ENCODE data around the gene PAM. TPM values are rescaled to one million over a fixed set of nuclear protein-coding genes. Genes with fewer than 3 reads are reported as not detected.

PAM gene
- total RNA-seq, 1 experiment from 2014 or later = 131 TPM

GRCh38 chr5:103010168-103010567 lies 255.1 kb downstream of the PAM start:
- ATAC-seq = no peak

GRCh38 chr5:103013933-103014552 lies 258.9 kb downstream of the PAM start:
- intact Hi-C loops (cut with micrococcal nuclease; ENCODE audit: unreplicated experiment) (no loop called here), in situ Hi-C loops (cut with HindIII; ENCODE audit: low pct_unique_long_range_greater_than_20kb, low sequenced_read_pairs) (no loop called here)
- H3K9me3 ChIP-seq (ENCODE audit: control insufficient read depth, insufficient read depth, low read depth, low read length) = no peaks in the 10 kb centered on the region
- no peaks in the 10 kb centered on the region for H3K36me3 ChIP-seq (ENCODE audit: control insufficient read depth, insufficient read depth, low read length)
- ATAC-seq (no peak), DNase-seq (ENCODE audit: low read depth, low spot score) (no peak)
- POLR2A ChIA-PET = no interaction called here
- no peak overlapping the region for H3K27ac ChIP-seq (ENCODE audit: low read length)
- no peak for TF ChIP-seq TCF7L2 (IDR thresholded peaks at IDR 0.05; ENCODE audit: low read depth, low read length)
- no TSS peak for BruUV-seq (replicated peaks)
- H3K27me3 ChIP-seq (ENCODE audit: control insufficient read depth, insufficient read depth, low read length) = no peaks in the 10 kb centered on the region
- no peak overlapping the region for H3K4me3 ChIP-seq (ENCODE audit: low read depth in 2 of 2, low read length in 2 of 2)
- CTCF ChIA-PET = no interaction called here
- H3K4me1 ChIP-seq (ENCODE audit: control insufficient read depth, insufficient read depth, low read length) = no peaks in the 10 kb centered on the region

More at GRCh38 chr5:103010168-103010567, 255.1 kb downstream of the PAM start:
- no TSS peak for BruUV-seq (replicated peaks)
- DNase-seq (ENCODE audit: low read depth, low spot score) = no peak
- Histone ChIP-seq H3K27ac (ENCODE audit: low read length) (no peak overlapping the region), H3K27me3 (ENCODE audit: control insufficient read depth, insufficient read depth, low read length) (no peaks in the 10 kb centered on the region), H3K4me3 (ENCODE audit: low read depth in 2 of 2, low read length in 2 of 2) (no peak overlapping the region), H3K9me3 (ENCODE audit: control insufficient read depth, insufficient read depth, low read depth, low read length) (no peaks in the 10 kb centered on the region), H3K4me1 (ENCODE audit: control insufficient read depth, insufficient read depth, low read length) (no peaks in the 10 kb centered on the region), H3K36me3 (ENCODE audit: control insufficient read depth, insufficient read depth, low read length) (no peaks in the 10 kb centered on the region)
- POLR2A ChIA-PET = no interaction called here
- TF ChIP-seq SIN3A (IDR thresholded peaks at IDR 0.05; ENCODE audit: borderline replicate concordance, insufficient read depth, low read depth, low read length) (no peak), CTCF (IDR thresholded peaks at IDR 0.05) (no peak), POLR2AphosphoS5 (IDR thresholded peaks at IDR 0.05; ENCODE audit: low read depth, low read length) (no peak), TCF7L2 (IDR thresholded peaks at IDR 0.05; ENCODE audit: low read depth, low read length) (no peak), REST (IDR thresholded peaks at IDR 0.05; ENCODE audit: insufficient read depth in 1 of 2, low read depth in 2 of 2, low read length in 1 of 2) (no peak)
- intact Hi-C loops (cut with micrococcal nuclease; ENCODE audit: unreplicated experiment) = no loop called here
- CTCF ChIA-PET = no interaction called here
- in situ Hi-C loops (cut with HindIII; ENCODE audit: low pct_unique_long_range_greater_than_20kb, low sequenced_read_pairs) = no loop called here

GRCh38 chr5:103014983-103015382 lies 259.9 kb downstream of the PAM start:
- Histone ChIP-seq H3K4me1 (ENCODE audit: control insufficient read depth, insufficient read depth, low read length) (no peaks in the 10 kb centered on the region), H3K36me3 (ENCODE audit: control insufficient read depth, insufficient read depth, low read length) (no peaks in the 10 kb centered on the region), H3K27ac (ENCODE audit: low read length) (no peak overlapping the region), H3K27me3 (ENCODE audit: control insufficient read depth, insufficient read depth, low read length) (no peaks in the 10 kb centered on the region), H3K9me3 (ENCODE audit: control insufficient read depth, insufficient read depth, low read depth, low read length) (no peaks in the 10 kb centered on the region), H3K4me3 (ENCODE audit: low read depth in 2 of 2, low read length in 2 of 2) (no peak overlapping the region)
- ATAC-seq = no peak
- BruUV-seq (replicated peaks) = no TSS peak
- intact Hi-C loops (cut with micrococcal nuclease; ENCODE audit: unreplicated experiment) (no loop called here), in situ Hi-C loops (cut with HindIII; ENCODE audit: low pct_unique_long_range_greater_than_20kb, low sequenced_read_pairs) (no loop called here)
- POLR2A ChIA-PET = no interaction called here
- CTCF ChIA-PET = no interaction called here
- no peak for DNase-seq (ENCODE audit: low read depth, low spot score)
- TF ChIP-seq SIN3A (IDR thresholded peaks at IDR 0.05; ENCODE audit: borderline replicate concordance, insufficient read depth, low read depth, low read length) (no peak), REST (IDR thresholded peaks at IDR 0.05; ENCODE audit: insufficient read depth in 1 of 2, low read depth in 2 of 2, low read length in 1 of 2) (no peak), POLR2AphosphoS5 (IDR thresholded peaks at IDR 0.05; ENCODE audit: low read depth, low read length) (no peak), CTCF (IDR thresholded peaks at IDR 0.05) (no peak), TCF7L2 (IDR thresholded peaks at IDR 0.05; ENCODE audit: low read depth, low read length) (no peak)

Data from Panc1 (cell line).